ENCODE data around the gene NPM1. TPM values are rescaled to one million over a fixed set of nuclear protein-coding genes. Genes with fewer than 3 reads are reported as not detected.

Gene NPM1
- total RNA-seq, 1 experiment from 2014 or later = 3,530 TPM

DNA sequence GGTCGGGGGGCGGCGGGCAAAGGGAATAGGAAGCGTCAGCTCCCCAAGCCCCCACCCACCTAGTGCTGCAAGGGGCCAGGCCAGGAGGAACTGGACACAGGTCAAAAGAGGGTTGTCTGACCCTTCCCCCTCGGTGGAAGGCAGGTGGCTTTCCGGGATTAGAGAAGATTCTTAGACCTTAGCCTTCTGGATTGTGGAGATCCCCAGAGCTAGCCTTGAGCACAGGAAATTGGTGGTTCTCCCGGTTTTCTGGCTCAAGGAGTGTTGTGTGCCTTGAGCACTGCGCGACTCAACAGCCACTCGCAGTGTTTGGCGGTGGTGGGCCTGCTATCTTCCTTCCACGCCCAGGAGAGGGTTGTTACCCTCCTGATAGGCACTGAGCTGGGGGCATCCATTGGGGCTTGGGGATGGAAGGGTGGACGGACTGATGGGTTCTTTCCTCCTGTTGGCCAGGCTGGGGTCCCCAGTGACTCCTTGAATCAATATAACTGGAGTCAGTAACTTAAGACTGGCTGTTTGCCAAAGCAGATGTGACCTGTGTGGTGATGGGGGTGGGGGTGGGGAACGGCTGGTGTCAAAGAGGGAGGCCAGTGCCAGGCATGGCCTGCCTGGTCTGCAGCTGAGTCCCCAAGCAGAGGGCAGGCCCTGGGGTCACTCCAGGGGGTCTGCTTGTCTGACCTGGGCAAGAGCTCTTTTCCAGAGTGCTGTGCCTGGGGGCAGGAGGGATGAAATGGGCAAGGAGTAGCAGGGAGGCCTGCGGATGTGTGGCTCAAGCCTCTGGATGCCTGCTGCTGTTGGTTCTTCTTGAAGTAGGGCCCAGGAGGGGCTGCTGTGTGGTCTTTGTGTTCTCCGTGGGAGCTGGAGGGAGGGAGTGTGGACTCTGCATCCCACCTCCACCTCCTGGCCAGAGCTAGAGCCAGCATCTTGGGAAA is 33.9 kb downstream of the NPM1 start (continued):
- TF ChIP-seq, protein P1, sequence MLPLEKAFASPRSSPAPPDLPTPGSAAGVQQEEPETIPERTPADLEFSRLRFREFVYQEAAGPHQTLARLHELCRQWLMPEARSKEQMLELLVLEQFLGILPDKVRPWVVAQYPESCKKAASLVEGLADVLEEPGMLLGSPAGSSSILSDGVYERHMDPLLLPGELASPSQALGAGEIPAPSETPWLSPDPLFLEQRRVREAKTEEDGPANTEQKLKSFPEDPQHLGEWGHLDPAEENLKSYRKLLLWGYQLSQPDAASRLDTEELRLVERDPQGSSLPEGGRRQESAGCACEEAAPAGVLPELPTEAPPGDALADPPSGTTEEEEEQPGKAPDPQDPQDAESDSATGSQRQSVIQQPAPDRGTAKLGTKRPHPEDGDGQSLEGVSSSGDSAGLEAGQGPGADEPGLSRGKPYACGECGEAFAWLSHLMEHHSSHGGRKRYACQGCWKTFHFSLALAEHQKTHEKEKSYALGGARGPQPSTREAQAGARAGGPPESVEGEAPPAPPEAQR (CRISPR knock-in tag; IDR thresholded peaks at IDR 0.05) = no peak
- TF ChIP-seq, protein P2, sequence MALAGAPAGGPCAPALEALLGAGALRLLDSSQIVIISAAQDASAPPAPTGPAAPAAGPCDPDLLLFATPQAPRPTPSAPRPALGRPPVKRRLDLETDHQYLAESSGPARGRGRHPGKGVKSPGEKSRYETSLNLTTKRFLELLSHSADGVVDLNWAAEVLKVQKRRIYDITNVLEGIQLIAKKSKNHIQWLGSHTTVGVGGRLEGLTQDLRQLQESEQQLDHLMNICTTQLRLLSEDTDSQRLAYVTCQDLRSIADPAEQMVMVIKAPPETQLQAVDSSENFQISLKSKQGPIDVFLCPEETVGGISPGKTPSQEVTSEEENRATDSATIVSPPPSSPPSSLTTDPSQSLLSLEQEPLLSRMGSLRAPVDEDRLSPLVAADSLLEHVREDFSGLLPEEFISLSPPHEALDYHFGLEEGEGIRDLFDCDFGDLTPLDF (CRISPR knock-in tag; IDR thresholded peaks at IDR 0.05) = no peak
- TF ChIP-seq, protein P3, sequence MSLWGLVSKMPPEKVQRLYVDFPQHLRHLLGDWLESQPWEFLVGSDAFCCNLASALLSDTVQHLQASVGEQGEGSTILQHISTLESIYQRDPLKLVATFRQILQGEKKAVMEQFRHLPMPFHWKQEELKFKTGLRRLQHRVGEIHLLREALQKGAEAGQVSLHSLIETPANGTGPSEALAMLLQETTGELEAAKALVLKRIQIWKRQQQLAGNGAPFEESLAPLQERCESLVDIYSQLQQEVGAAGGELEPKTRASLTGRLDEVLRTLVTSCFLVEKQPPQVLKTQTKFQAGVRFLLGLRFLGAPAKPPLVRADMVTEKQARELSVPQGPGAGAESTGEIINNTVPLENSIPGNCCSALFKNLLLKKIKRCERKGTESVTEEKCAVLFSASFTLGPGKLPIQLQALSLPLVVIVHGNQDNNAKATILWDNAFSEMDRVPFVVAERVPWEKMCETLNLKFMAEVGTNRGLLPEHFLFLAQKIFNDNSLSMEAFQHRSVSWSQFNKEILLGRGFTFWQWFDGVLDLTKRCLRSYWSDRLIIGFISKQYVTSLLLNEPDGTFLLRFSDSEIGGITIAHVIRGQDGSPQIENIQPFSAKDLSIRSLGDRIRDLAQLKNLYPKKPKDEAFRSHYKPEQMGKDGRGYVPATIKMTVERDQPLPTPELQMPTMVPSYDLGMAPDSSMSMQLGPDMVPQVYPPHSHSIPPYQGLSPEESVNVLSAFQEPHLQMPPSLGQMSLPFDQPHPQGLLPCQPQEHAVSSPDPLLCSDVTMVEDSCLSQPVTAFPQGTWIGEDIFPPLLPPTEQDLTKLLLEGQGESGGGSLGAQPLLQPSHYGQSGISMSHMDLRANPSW (CRISPR knock-in tag; conservative IDR thresholded peaks at IDR 0.05; ENCODE audit: low read depth) = no peak
- TF ChIP-seq FOXK1 (CRISPR knock-in tag; IDR thresholded peaks at IDR 0.05) = no peak
- TF ChIP-seq, protein P4, sequence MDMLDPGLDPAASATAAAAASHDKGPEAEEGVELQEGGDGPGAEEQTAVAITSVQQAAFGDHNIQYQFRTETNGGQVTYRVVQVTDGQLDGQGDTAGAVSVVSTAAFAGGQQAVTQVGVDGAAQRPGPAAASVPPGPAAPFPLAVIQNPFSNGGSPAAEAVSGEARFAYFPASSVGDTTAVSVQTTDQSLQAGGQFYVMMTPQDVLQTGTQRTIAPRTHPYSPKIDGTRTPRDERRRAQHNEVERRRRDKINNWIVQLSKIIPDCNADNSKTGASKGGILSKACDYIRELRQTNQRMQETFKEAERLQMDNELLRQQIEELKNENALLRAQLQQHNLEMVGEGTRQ (CRISPR knock-in tag; IDR thresholded peaks at IDR 0.05) = no peak
- TF ChIP-seq CREM (CRISPR knock-in tag; IDR thresholded peaks at IDR 0.05) = no peak
- TF ChIP-seq, protein P5, sequence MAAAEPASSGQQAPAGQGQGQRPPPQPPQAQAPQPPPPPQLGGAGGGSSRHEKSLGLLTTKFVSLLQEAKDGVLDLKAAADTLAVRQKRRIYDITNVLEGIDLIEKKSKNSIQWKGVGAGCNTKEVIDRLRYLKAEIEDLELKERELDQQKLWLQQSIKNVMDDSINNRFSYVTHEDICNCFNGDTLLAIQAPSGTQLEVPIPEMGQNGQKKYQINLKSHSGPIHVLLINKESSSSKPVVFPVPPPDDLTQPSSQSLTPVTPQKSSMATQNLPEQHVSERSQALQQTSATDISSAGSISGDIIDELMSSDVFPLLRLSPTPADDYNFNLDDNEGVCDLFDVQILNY (CRISPR knock-in tag; IDR thresholded peaks at IDR 0.05) = no peak

DNA sequence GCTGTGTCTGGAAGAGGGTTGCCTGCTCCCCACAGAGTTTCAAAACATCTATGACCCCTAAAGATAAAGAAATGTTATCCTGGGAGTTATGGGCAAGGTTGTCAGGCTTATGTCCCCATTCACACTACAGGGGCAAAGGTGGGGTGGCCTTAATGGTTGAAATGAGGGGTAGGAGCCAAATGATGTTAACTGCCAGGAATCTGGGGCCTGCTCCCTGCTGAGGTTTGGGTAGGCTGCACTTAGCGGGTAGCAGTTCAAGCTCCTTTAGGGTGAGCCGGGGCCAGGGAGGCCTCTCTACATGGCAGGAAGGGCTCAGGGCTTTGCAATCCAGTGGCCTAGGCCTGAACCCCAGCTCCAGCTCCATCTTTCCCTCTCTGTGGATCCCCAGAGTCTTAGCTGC is 34.8 kb downstream of the NPM1 start:
- DNase-seq (ENCODE audit: low spot score) (no peak), ATAC-seq (no peak)
- CTCF ChIA-PET = interaction anchor here (0.9 to 1.6 kb wide), 5 partner anchors 10 to 490 kb away, joined by 3 to 4 read pairs (median 4); no protein-coding TSS in a partner anchor
- H3K27me3 Mint-ChIP-seq (ENCODE audit: low read depth) = peaks cover 39% of the 10 kb centered on the region
- no peak for TF ChIP-seq ZNF416 (CRISPR knock-in tag; IDR thresholded peaks at IDR 0.05)
- no peak for TF ChIP-seq ZNF396 (CRISPR knock-in tag; IDR thresholded peaks at IDR 0.05; ENCODE audit: borderline replicate concordance)
- TF ChIP-seq, protein P6, sequence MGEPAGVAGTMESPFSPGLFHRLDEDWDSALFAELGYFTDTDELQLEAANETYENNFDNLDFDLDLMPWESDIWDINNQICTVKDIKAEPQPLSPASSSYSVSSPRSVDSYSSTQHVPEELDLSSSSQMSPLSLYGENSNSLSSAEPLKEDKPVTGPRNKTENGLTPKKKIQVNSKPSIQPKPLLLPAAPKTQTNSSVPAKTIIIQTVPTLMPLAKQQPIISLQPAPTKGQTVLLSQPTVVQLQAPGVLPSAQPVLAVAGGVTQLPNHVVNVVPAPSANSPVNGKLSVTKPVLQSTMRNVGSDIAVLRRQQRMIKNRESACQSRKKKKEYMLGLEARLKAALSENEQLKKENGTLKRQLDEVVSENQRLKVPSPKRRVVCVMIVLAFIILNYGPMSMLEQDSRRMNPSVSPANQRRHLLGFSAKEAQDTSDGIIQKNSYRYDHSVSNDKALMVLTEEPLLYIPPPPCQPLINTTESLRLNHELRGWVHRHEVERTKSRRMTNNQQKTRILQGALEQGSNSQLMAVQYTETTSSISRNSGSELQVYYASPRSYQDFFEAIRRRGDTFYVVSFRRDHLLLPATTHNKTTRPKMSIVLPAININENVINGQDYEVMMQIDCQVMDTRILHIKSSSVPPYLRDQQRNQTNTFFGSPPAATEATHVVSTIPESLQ (CRISPR knock-in tag; IDR thresholded peaks at IDR 0.05) = no peak
- TF ChIP-seq, protein P7, sequence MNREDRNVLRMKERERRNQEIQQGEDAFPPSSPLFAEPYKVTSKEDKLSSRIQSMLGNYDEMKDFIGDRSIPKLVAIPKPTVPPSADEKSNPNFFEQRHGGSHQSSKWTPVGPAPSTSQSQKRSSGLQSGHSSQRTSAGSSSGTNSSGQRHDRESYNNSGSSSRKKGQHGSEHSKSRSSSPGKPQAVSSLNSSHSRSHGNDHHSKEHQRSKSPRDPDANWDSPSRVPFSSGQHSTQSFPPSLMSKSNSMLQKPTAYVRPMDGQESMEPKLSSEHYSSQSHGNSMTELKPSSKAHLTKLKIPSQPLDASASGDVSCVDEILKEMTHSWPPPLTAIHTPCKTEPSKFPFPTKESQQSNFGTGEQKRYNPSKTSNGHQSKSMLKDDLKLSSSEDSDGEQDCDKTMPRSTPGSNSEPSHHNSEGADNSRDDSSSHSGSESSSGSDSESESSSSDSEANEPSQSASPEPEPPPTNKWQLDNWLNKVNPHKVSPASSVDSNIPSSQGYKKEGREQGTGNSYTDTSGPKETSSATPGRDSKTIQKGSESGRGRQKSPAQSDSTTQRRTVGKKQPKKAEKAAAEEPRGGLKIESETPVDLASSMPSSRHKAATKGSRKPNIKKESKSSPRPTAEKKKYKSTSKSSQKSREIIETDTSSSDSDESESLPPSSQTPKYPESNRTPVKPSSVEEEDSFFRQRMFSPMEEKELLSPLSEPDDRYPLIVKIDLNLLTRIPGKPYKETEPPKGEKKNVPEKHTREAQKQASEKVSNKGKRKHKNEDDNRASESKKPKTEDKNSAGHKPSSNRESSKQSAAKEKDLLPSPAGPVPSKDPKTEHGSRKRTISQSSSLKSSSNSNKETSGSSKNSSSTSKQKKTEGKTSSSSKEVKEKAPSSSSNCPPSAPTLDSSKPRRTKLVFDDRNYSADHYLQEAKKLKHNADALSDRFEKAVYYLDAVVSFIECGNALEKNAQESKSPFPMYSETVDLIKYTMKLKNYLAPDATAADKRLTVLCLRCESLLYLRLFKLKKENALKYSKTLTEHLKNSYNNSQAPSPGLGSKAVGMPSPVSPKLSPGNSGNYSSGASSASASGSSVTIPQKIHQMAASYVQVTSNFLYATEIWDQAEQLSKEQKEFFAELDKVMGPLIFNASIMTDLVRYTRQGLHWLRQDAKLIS (CRISPR knock-in tag; IDR thresholded peaks at IDR 0.05; ENCODE audit: borderline replicate concordance) = no peak
- TF ChIP-seq CREB1 (CRISPR knock-in tag; IDR thresholded peaks at IDR 0.05) = no peak
- no peak for TF ChIP-seq NR1H2 (CRISPR knock-in tag; IDR thresholded peaks at IDR 0.05)
- no peak for TF ChIP-seq OVOL2 (CRISPR knock-in tag; IDR thresholded peaks at IDR 0.05; ENCODE audit: borderline replicate concordance)
- no peak for TF ChIP-seq ZNF232 (CRISPR knock-in tag; IDR thresholded peaks at IDR 0.05)
- no peak overlapping the region for H3K27ac Mint-ChIP-seq
- peaks cover 35% of the 10 kb centered on the region for H3K4me1 Mint-ChIP-seq
- POLR2A ChIA-PET = no interaction called here
- no peak overlapping the region for H3K4me3 Mint-ChIP-seq
- no peaks in the 10 kb centered on the region for H3K9me3 Mint-ChIP-seq
- H3K36me3 Mint-ChIP-seq = no peaks in the 10 kb centered on the region
